ENCODE measurements around the gene POMC. TPM values are rescaled to one million over a fixed set of nuclear protein-coding genes. Genes with fewer than 3 reads are reported as not detected.

The POMC gene
- polyA plus RNA-seq, 1 donor from 2014 or later = not detected

- H3K9me2 ChIP-seq (ENCODE audit: insufficient read depth, low read length) = no peaks in the 10 kb centered on the region
- H3K27me3 ChIP-seq (ENCODE audit: insufficient read depth, low read depth, low read length) = no peaks in the 10 kb centered on the region
- no peaks in the 10 kb centered on the region for H3K9me3 ChIP-seq (ENCODE audit: low read length)
- H3K9ac ChIP-seq (ENCODE audit: low read length) = no peak overlapping the region
- H3K4me3 ChIP-seq (ENCODE audit: low read length) = no peak overlapping the region
- no peak overlapping the region for H3K4me2 ChIP-seq (ENCODE audit: low read length)
- H4K20me1 ChIP-seq (ENCODE audit: insufficient read depth) = no peaks in the 10 kb centered on the region
- H2AFZ ChIP-seq (ENCODE audit: low read depth, low read length) = no peak overlapping the region
- H3F3A ChIP-seq (ENCODE audit: insufficient read depth, low read length, poor library complexity, severe bottlenecking) = no peaks in the 10 kb centered on the region
- no peak overlapping the region for H3K27ac ChIP-seq (ENCODE audit: low read length)
- no peaks in the 10 kb centered on the region for H3K79me2 ChIP-seq (replicated peaks; ENCODE audit: insufficient read depth, low read length)
- TF ChIP-seq, protein P1, sequence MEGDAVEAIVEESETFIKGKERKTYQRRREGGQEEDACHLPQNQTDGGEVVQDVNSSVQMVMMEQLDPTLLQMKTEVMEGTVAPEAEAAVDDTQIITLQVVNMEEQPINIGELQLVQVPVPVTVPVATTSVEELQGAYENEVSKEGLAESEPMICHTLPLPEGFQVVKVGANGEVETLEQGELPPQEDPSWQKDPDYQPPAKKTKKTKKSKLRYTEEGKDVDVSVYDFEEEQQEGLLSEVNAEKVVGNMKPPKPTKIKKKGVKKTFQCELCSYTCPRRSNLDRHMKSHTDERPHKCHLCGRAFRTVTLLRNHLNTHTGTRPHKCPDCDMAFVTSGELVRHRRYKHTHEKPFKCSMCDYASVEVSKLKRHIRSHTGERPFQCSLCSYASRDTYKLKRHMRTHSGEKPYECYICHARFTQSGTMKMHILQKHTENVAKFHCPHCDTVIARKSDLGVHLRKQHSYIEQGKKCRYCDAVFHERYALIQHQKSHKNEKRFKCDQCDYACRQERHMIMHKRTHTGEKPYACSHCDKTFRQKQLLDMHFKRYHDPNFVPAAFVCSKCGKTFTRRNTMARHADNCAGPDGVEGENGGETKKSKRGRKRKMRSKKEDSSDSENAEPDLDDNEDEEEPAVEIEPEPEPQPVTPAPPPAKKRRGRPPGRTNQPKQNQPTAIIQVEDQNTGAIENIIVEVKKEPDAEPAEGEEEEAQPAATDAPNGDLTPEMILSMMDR (IDR thresholded peaks at IDR 0.05; ENCODE audit: poor library complexity, severe bottlenecking) = no peak
- TF ChIP-seq EP300 (conservative IDR thresholded peaks at IDR 0.05; ENCODE audit: poor library complexity, severe bottlenecking) = no peak
- TF ChIP-seq POLR2AphosphoS5 (IDR thresholded peaks at IDR 0.05) = no peak
- no peak for TF ChIP-seq MXI1 (conservative IDR thresholded peaks at IDR 0.05; ENCODE audit: poor library complexity, severe bottlenecking)
- H3K36me3 ChIP-seq (ENCODE audit: insufficient read depth, low read length) = no peaks in the 10 kb centered on the region
Observed at GRCh38 chr2:25122367-25122766, 46.0 kb downstream of the POMC start.

DNA sequence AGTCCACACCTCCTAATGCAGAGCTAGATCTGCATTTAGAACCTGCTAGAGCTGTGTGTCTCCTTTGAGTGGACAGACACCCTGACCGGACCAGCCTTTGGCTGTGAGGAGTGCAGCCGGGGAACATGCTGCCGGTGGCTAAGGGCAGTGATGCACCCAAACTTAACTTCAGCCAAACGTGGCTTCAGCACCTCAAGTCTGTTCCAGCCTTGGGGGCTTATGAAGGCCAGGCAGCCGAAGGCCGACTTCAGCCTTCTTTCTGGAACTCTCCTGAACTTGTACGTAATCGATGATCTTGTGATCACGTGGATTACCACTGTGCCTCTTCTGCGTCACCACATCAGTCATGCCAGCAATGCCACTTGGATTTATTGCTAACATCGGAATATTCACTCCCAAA is 49.1 kb downstream of the POMC start:
- TF ChIP-seq RAD21 (conservative IDR thresholded peaks at IDR 0.05) = no peak
- no peak for TF ChIP-seq REST (IDR thresholded peaks at IDR 0.05; ENCODE audit: borderline replicate concordance)
- TF ChIP-seq MXI1 (conservative IDR thresholded peaks at IDR 0.05; ENCODE audit: poor library complexity, severe bottlenecking) = no peak
- no peak for TF ChIP-seq EZH2 (IDR thresholded peaks at IDR 0.05; ENCODE audit: borderline replicate concordance, insufficient read depth, low read length, poor library complexity, severe bottlenecking)
- no peak for TF ChIP-seq SMC3 (conservative IDR thresholded peaks at IDR 0.05; ENCODE audit: poor library complexity)
- no peak overlapping the region for H3K4me3 ChIP-seq (ENCODE audit: low read length)
- no peak overlapping the region for H3K27ac ChIP-seq (ENCODE audit: low read length)
- no peak overlapping the region for H3K9ac ChIP-seq (ENCODE audit: low read length)
- H4K20me1 ChIP-seq (ENCODE audit: insufficient read depth) = no peaks in the 10 kb centered on the region
- H3K9me3 ChIP-seq (ENCODE audit: low read length) = no peaks in the 10 kb centered on the region
- no peaks in the 10 kb centered on the region for H3F3A ChIP-seq (ENCODE audit: insufficient read depth, low read length, poor library complexity, severe bottlenecking)
- H3K4me2 ChIP-seq (ENCODE audit: low read length) = no peak overlapping the region
- H3K79me2 ChIP-seq (replicated peaks; ENCODE audit: insufficient read depth, low read length) = no peaks in the 10 kb centered on the region
- H3K36me3 ChIP-seq (ENCODE audit: insufficient read depth, low read length) = no peaks in the 10 kb centered on the region
- H3K27me3 ChIP-seq (ENCODE audit: insufficient read depth, low read depth, low read length) = no peaks in the 10 kb centered on the region
- no peaks in the 10 kb centered on the region for H3K9me2 ChIP-seq (ENCODE audit: insufficient read depth, low read length)
- H2AFZ ChIP-seq (ENCODE audit: low read depth, low read length) = no peak overlapping the region

DNA sequence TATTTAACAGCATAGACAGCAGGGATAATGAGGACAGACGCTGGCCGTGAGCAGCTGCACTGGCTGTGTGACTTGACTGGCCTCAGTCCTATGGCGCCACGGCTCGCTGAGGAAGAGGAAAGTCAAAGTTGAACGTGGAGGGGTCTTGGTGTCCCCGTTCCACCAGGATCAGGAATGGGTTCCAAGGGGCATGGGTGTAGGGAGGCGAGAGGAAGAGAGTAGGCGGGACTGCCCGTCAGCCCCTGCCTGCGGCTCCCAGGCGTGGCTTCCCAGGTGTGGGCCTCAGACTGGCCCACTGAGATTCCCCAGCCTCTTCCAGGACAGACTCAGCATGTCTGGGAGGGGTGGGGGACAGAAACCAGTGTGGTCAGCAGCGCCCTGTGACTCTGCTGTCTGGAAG is 51.4 kb downstream of the POMC start:
- Histone ChIP-seq H3K4me2 (ENCODE audit: low read length) (no peak overlapping the region), H3K27me3 (ENCODE audit: insufficient read depth, low read depth, low read length) (no peaks in the 10 kb centered on the region), H3K9me2 (ENCODE audit: insufficient read depth, low read length) (no peaks in the 10 kb centered on the region), H3K36me3 (ENCODE audit: insufficient read depth, low read length) (no peaks in the 10 kb centered on the region), H3F3A (ENCODE audit: insufficient read depth, low read length, poor library complexity, severe bottlenecking) (no peaks in the 10 kb centered on the region), H3K9me3 (ENCODE audit: low read length) (no peaks in the 10 kb centered on the region), H4K20me1 (ENCODE audit: insufficient read depth) (no peaks in the 10 kb centered on the region), H3K79me2 (replicated peaks; ENCODE audit: insufficient read depth, low read length) (no peaks in the 10 kb centered on the region), H3K9ac (ENCODE audit: low read length) (no peak overlapping the region), H2AFZ (ENCODE audit: low read depth, low read length) (no peak overlapping the region), H3K27ac (ENCODE audit: low read length) (no peak overlapping the region), H3K4me3 (ENCODE audit: low read length) (no peak overlapping the region)
- TF ChIP-seq EP300 (conservative IDR thresholded peaks at IDR 0.05; ENCODE audit: poor library complexity, severe bottlenecking) (no peak), REST (IDR thresholded peaks at IDR 0.05; ENCODE audit: borderline replicate concordance) (no peak), MXI1 (conservative IDR thresholded peaks at IDR 0.05; ENCODE audit: poor library complexity, severe bottlenecking) (no peak), POLR2AphosphoS5 (IDR thresholded peaks at IDR 0.05) (no peak), EZH2 (IDR thresholded peaks at IDR 0.05; ENCODE audit: borderline replicate concordance, insufficient read depth, low read length, poor library complexity, severe bottlenecking) (no peak), SMC3 (conservative IDR thresholded peaks at IDR 0.05; ENCODE audit: poor library complexity) (no peak), TAF1 (IDR thresholded peaks at IDR 0.05; ENCODE audit: low read depth) (no peak), RAD21 (conservative IDR thresholded peaks at IDR 0.05) (no peak)
- TF ChIP-seq, protein P1 (IDR thresholded peaks at IDR 0.05; ENCODE audit: poor library complexity, severe bottlenecking) = no peak

Data from neural cell (in vitro differentiated cells).